Measurements from ENCODE around the gene SLC7A1. TPM values are rescaled to one million over a fixed set of nuclear protein-coding genes. Genes with fewer than 3 reads are reported as not detected.
A peak's percentile ranks its signal among the peaks of the same experiment; 100 is the strongest.

SLC7A1 gene
- total and polyA plus RNA-seq, 2 of the 4 experiments (the other 2 are of a cell fraction), result 9.7 to 22.3 TPM

DNA sequence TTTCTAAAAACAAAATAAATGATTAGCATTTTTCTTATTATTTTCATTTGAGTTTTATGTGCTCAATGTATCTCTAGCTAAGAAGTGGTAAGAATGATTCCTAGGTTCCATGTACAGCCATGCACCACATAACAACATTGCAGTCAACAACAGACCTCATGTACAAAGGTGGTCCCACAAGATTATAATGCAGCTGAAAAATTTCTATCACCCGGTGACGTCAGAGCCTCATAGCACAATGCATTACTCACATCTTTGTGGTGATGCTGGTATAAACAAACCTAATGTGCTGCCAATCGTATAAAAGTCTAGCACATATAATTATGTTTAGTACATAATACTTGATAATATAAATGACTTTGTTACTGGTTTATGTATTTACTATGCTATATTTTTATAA, 120.5 kb downstream of the SLC7A1 start:
- ChIA-PET CTCF (no interaction called here), POLR2A (ENCODE audit: unreplicated experiment) (no interaction called here)
- no peaks in the 10 kb centered on the region for H4K20me1 ChIP-seq (ENCODE audit: insufficient read depth, low read length)
- in situ Hi-C loops (cut with MboI; ENCODE audit: low sequenced_read_pairs) (no loop called here), intact Hi-C loops (cut with micrococcal nuclease) (no loop called here), dilution Hi-C loops (cut with HindIII; ENCODE audit: low sequenced_read_pairs, unreplicated experiment) (no loop called here)
- no peak overlapping the region for H3K27ac ChIP-seq (ENCODE audit: insufficient read depth, low read length)
- H2AK9ac ChIP-seq (replicated peaks; ENCODE audit: low read depth, low read length, poor library complexity), result no peak overlapping the region
- H3K4me1 ChIP-seq (ENCODE audit: control insufficient read depth, insufficient read depth, low read length), result peaks cover 2% of the 10 kb centered on the region
- H3K79me1 ChIP-seq (ENCODE audit: low read depth in 1 of 2, low read length in 2 of 2), result no peaks in the 10 kb centered on the region
- no peaks in the 10 kb centered on the region; the same call in 1 of the 2 replicates for H3K9me1 ChIP-seq (ENCODE audit: insufficient read depth, low read length)
- no peak overlapping the region for H2BK5ac ChIP-seq (ENCODE audit: low read depth, low read length, poor library complexity, severe bottlenecking)
- no peak overlapping the region for H3K56ac ChIP-seq (ENCODE audit: extremely low read depth, insufficient read depth, low read length)
- no peak overlapping the region for H2BK120ac ChIP-seq (ENCODE audit: low read depth, low read length)
- H3K14ac ChIP-seq (replicated peaks; ENCODE audit: low read depth, low read length), result no peak overlapping the region
- no peak overlapping the region for H4K5ac ChIP-seq (ENCODE audit: low read depth, low read length)
- no CpG with 5 or more reads among the region's 3 CpGs for whole genome bisulfite sequencing, 2 experiments (ENCODE audit: extremely low coverage in 2 of 2, insufficient read length in 1 of 2)
- ATAC-seq (ENCODE audit: low read depth), result peak; percentile 72
- no peak overlapping the region for H3K4ac ChIP-seq (ENCODE audit: low read depth, low read length)
- H3K9ac ChIP-seq (ENCODE audit: low read depth, low read length), result no peak overlapping the region
- H3K36me3 ChIP-seq (ENCODE audit: control insufficient read depth, insufficient read depth, low read length), result no peaks in the 10 kb centered on the region
- H2AK5ac ChIP-seq (ENCODE audit: low read depth, low read length), result no peak overlapping the region
- H3K23ac ChIP-seq (ENCODE audit: low read depth, low read length), result no peak overlapping the region
- no peak overlapping the region for H2AFZ ChIP-seq (replicated peaks; ENCODE audit: low read length, poor library complexity)
- BruUV-seq (replicated peaks), result no TSS peak
- no peak overlapping the region for H4K91ac ChIP-seq (ENCODE audit: insufficient read depth, low read depth, low read length)
- H3K18ac ChIP-seq (ENCODE audit: low read depth, low read length), result no peak overlapping the region
- peak; percentile 91 for DNase-seq
- no peak overlapping the region for H4K8ac ChIP-seq (ENCODE audit: low read depth in 2 of 2, low read length in 2 of 2)
- no peak overlapping the region for H3K4me3 ChIP-seq (ENCODE audit: insufficient read depth, low read depth, low read length)
- peaks cover 25% of the 10 kb centered on the region for H3K27me3 ChIP-seq (ENCODE audit: control insufficient read depth, insufficient read depth, low read length)
- no peak for TF ChIP-seq MAZ (IDR thresholded peaks at IDR 0.05; ENCODE audit: borderline replicate concordance, low read depth, low read length)
- TF ChIP-seq, protein P1, sequence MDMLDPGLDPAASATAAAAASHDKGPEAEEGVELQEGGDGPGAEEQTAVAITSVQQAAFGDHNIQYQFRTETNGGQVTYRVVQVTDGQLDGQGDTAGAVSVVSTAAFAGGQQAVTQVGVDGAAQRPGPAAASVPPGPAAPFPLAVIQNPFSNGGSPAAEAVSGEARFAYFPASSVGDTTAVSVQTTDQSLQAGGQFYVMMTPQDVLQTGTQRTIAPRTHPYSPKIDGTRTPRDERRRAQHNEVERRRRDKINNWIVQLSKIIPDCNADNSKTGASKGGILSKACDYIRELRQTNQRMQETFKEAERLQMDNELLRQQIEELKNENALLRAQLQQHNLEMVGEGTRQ (IDR thresholded peaks at IDR 0.05; ENCODE audit: low read depth, low read length), result no peak
- no peak for TF ChIP-seq SMC3 (IDR thresholded peaks at IDR 0.05; ENCODE audit: low read depth, low read length)
- no peak for TF ChIP-seq POLR2A (IDR thresholded peaks at IDR 0.05; ENCODE audit: low read depth, low read length)
- peak; percentile 44 for TF ChIP-seq FOS (IDR thresholded peaks at IDR 0.05; ENCODE audit: low read depth, low read length)
- no peak for TF ChIP-seq RFX5 (IDR thresholded peaks at IDR 0.05; ENCODE audit: low read depth, low read length)
- no peak for TF ChIP-seq RCOR1 (IDR thresholded peaks at IDR 0.05; ENCODE audit: insufficient replicate concordance, low read length)
- no peak for TF ChIP-seq NFE2L2 (IDR thresholded peaks at IDR 0.05; ENCODE audit: low read depth, low read length)
- TF ChIP-seq, protein P2, sequence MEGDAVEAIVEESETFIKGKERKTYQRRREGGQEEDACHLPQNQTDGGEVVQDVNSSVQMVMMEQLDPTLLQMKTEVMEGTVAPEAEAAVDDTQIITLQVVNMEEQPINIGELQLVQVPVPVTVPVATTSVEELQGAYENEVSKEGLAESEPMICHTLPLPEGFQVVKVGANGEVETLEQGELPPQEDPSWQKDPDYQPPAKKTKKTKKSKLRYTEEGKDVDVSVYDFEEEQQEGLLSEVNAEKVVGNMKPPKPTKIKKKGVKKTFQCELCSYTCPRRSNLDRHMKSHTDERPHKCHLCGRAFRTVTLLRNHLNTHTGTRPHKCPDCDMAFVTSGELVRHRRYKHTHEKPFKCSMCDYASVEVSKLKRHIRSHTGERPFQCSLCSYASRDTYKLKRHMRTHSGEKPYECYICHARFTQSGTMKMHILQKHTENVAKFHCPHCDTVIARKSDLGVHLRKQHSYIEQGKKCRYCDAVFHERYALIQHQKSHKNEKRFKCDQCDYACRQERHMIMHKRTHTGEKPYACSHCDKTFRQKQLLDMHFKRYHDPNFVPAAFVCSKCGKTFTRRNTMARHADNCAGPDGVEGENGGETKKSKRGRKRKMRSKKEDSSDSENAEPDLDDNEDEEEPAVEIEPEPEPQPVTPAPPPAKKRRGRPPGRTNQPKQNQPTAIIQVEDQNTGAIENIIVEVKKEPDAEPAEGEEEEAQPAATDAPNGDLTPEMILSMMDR (conservative IDR thresholded peaks at IDR 0.05; ENCODE audit: low read depth, low read length), result no peak
- no peak overlapping the region; the same call in 1 of the 2 replicates for H3K4me2 ChIP-seq (ENCODE audit: low read depth, low read length)
- H2BK20ac ChIP-seq (ENCODE audit: low read depth, low read length), result no peak overlapping the region
- no peak overlapping the region for H2BK15ac ChIP-seq (ENCODE audit: low read depth, low read length)
- no peaks in the 10 kb centered on the region for H3K9me3 ChIP-seq (ENCODE audit: control insufficient read depth, insufficient read depth, low read length)
